ENCODE data around the gene PLEKHG2. TPM values are rescaled to one million over a fixed set of nuclear protein-coding genes. Genes with fewer than 3 reads are reported as not detected.

Gene PLEKHG2
- total RNA-seq, 1 experiment from 2014 or later: 29.0 TPM

DNA sequence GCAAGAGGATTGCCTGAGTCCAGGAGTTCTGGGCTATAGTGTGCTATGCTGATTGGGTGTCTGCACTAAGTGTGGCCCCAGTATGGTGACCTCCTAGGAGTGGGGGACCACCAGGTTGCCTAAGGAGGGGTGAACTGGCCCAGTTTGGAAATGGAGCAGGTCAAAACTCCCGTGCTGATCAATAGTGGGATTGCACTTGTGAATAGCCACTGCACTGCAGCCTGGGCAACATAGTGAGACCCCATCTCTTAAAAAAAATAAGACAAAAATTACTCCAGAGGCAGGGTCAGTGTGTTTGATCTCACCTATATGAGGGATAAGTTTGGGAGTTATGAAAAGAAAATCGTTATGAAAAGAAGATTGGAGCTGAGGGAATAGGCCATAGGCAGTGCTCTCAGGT, 43.3 kb upstream of the PLEKHG2 start:
- no peak for ATAC-seq
- intact Hi-C loops (cut with micrococcal nuclease): no loop called here
- Histone ChIP-seq H3K9ac (ENCODE audit: low read length) (no peak overlapping the region), H4K20me1 (ENCODE audit: insufficient read depth) (no peaks in the 10 kb centered on the region; the same call in 1 of the 2 replicates), H3K4me2 (ENCODE audit: low read length) (no peak overlapping the region), H3K36me3 (ENCODE audit: control insufficient read depth in 1 of 2, insufficient read depth in 2 of 2, low read length in 2 of 2) (peaks cover 29 to 45% of the 10 kb centered on the region in 2 experiments), H3K4me3 (replicated peaks in 1 of 2; ENCODE audit: low read depth in 1 of 2, low read length in 2 of 2) (no peak overlapping the region), H3K27me3 (ENCODE audit: insufficient read depth, low read length) (no peaks in the 10 kb centered on the region), H3K79me2 (ENCODE audit: insufficient read depth, low read length) (0 out of 2 replicates have a peak, but pooled peaks cover 2% of the 10 kb centered on the region), H2AFZ (ENCODE audit: low read depth, low read length, poor library complexity, severe bottlenecking) (no peak overlapping the region), H3K9me3 (ENCODE audit: control insufficient read depth in 1 of 2, insufficient read depth in 1 of 2, low read depth in 1 of 2, low read length in 2 of 2) (no peaks in the 10 kb centered on the region), H3K4me1 (ENCODE audit: control insufficient read depth in 1 of 2, insufficient read depth in 2 of 2, low read length in 2 of 2) (no peaks in the 10 kb centered on the region), H3K9me2 (ENCODE audit: insufficient read depth) (no peaks in the 10 kb centered on the region), H3K27ac (ENCODE audit: low read depth, low read length) (no peak overlapping the region)
- ChIA-PET RAD21 (ENCODE audit: low non-redundant PET in 1 of 2, low total read pairs in 2 of 2, uncharacterized antibody in 2 of 2, unreplicated experiment in 2 of 2) (no interaction called here), POLR2A (no interaction called here), CTCF (no interaction called here)
- TF ChIP-seq POLR2A (IDR thresholded peaks at IDR 0.05; ENCODE audit: borderline replicate concordance, extremely low read depth, insufficient read depth, insufficient read length): no peak
- TF ChIP-seq ELF1 (IDR thresholded peaks at IDR 0.05; ENCODE audit: borderline replicate concordance, low read depth): no peak
- no peak for TF ChIP-seq EZH2phosphoT487 (IDR thresholded peaks at IDR 0.05; ENCODE audit: borderline replicate concordance)
- TF ChIP-seq SRF (IDR thresholded peaks at IDR 0.05; ENCODE audit: low read depth): no peak
- no peak for TF ChIP-seq POLR2AphosphoS5 (IDR thresholded peaks at IDR 0.05; ENCODE audit: low read depth, low read length)
- no TSS peak for BruUV-seq (replicated peaks)
- no peak for DNase-seq (ENCODE audit: low read depth, low spot score)

- Histone ChIP-seq H3K36me3 (ENCODE audit: control insufficient read depth in 1 of 2, insufficient read depth in 2 of 2, low read length in 2 of 2) (peaks cover 26 to 46% of the 10 kb centered on the region in 2 experiments), H3K4me2 (ENCODE audit: low read length) (no peak overlapping the region), H3K27me3 (ENCODE audit: insufficient read depth, low read length) (no peaks in the 10 kb centered on the region), H4K20me1 (ENCODE audit: insufficient read depth) (no peaks in the 10 kb centered on the region), H3K79me2 (ENCODE audit: insufficient read depth, low read length) (no peaks in the 10 kb centered on the region), H3K27ac (ENCODE audit: low read depth, low read length) (no peak overlapping the region), H3K9ac (ENCODE audit: low read length) (no peak overlapping the region), H3K4me3 (replicated peaks in 1 of 2; ENCODE audit: low read depth in 1 of 2, low read length in 2 of 2) (no peak overlapping the region), H3K9me2 (ENCODE audit: insufficient read depth) (no peaks in the 10 kb centered on the region), H2AFZ (ENCODE audit: low read depth, low read length, poor library complexity, severe bottlenecking) (no peak overlapping the region), H3K4me1 (ENCODE audit: control insufficient read depth in 1 of 2, insufficient read depth in 2 of 2, low read length in 2 of 2) (no peaks in the 10 kb centered on the region), H3K9me3 (ENCODE audit: control insufficient read depth in 1 of 2, insufficient read depth in 1 of 2, low read depth in 1 of 2, low read length in 2 of 2) (no peaks in the 10 kb centered on the region)
- BruUV-seq (replicated peaks): no TSS peak
- ChIA-PET POLR2A (interaction anchor here (0.6 kb wide), 1 partner anchor 1104 kb away, joined by 3 read pairs; no protein-coding TSS in a partner anchor), CTCF (no interaction called here), RAD21 (ENCODE audit: low non-redundant PET in 1 of 2, low total read pairs in 2 of 2, uncharacterized antibody in 2 of 2, unreplicated experiment in 2 of 2) (no interaction called here)
- TF ChIP-seq SIN3A (IDR thresholded peaks at IDR 0.05; ENCODE audit: low read depth) (no peak), SRF (IDR thresholded peaks at IDR 0.05; ENCODE audit: low read depth) (no peak), EZH2 (IDR thresholded peaks at IDR 0.05) (no peak), CTCF (IDR thresholded peaks at IDR 0.05 in 2 of 3, conservative IDR thresholded peaks at IDR 0.05 in 1 of 3; ENCODE audit: borderline replicate concordance in 1 of 3, insufficient read depth in 1 of 3, low read depth in 2 of 3, low read length in 2 of 3) (no peak), ELF1 (IDR thresholded peaks at IDR 0.05; ENCODE audit: borderline replicate concordance, low read depth) (no peak), EGR1 (IDR thresholded peaks at IDR 0.05; ENCODE audit: low read depth) (no peak), MAX (IDR thresholded peaks at IDR 0.05) (no peak), FOSL1 (IDR thresholded peaks at IDR 0.05; ENCODE audit: low read depth) (no peak)
- DNase-seq (ENCODE audit: low read depth, low spot score) (no peak), ATAC-seq (no peak)
- intact Hi-C loops (cut with micrococcal nuclease): no loop called here
Measured at GRCh38 chr19:39370735-39371134, 41.7 kb upstream of the PLEKHG2 start.
